ENCODE measurements around the gene SDCCAG8.

DNA sequence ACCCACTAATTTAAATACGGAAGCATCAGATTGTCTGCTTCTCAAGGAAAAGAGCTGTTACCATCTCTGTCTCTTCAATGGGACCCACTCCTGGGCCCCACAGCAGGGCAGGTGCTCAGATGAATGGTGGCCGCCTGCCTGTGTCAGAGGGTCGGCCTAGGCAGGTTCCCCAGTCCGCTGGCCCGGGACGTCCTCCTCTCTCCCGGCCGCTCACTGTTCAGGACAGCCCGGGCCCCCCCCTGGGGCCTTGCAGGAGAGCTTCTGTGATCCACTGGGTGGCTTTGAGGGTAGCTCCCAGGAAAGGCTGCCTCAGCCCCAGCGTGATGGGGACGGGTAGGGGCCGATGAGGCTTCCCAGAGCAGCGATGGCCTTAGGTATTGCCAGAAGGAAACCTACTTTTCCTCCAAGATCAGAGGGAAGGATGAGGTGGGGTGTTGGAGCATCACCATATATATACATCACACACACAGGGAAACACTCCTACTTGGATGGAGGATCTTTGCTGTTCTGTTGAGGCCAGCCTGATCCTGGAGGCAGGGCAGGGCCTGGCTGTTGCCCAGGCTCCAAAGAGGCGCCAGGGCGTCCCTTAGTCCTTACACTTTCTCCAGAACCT lies 231.3 kb downstream of the SDCCAG8 start:
- TF ChIP-seq POLR2A (IDR thresholded peaks at IDR 0.05; ENCODE audit: low read length) (no peak), GATA1 (IDR thresholded peaks at IDR 0.05; ENCODE audit: low read depth, low read length) (no peak)

Data from erythroblast (primary cell).